K562 (cell line): ENCODE results near the gene ITPR3. TPM values are rescaled to one million over a fixed set of nuclear protein-coding genes. Genes with fewer than 3 reads are reported as not detected.

ENCODE experiments used
- ADNP ChIP-seq: fragments of 200-800 bp; sonication (Bioruptor generic); IDR thresholded peaks from 2 replicates; pipeline ENCODE4 v1.6.1; 2016; ENCODE audit warnings: missing genetic modification characterization, missing compliant biosample characterization
- AFF4 ChIP-seq: sonication (generic); formaldehyde crosslinking; IDR thresholded peaks from 2 replicates; pipeline ENCODE4 v1.8.0; 2023; ENCODE audit warnings: mild to moderate bottlenecking, missing genetic modification reagents
- CBFA2T3 ChIP-seq: fragments of 450-650 bp; IDR thresholded peaks from 2 replicates; pipeline ENCODE4 v1.6.1; 2017
- HES1 ChIP-seq: fragments of 450-650 bp; IDR thresholded peaks from 2 replicates; pipeline ENCODE4 v1.6.1; 2016; ENCODE audit warnings: low read depth, mild to moderate bottlenecking, moderate library complexity
- LARP7 ChIP-seq: fragments of 450-650 bp; IDR thresholded peaks from 2 replicates; pipeline ENCODE4 v1.6.1; 2016
- LCOR ChIP-seq: sonication (generic); formaldehyde crosslinking; IDR thresholded peaks from 2 replicates; pipeline ENCODE4 v1.8.0; 2022; ENCODE audit warnings: mild to moderate bottlenecking, missing genetic modification reagents
- MAFG ChIP-seq: fragments of 450-650 bp; conservative IDR thresholded peaks from 2 replicates; pipeline ENCODE4 v1.6.1; 2016; ENCODE audit warnings: missing genetic modification characterization, missing compliant biosample characterization
- POU5F1 ChIP-seq: fragments of 150-350 bp; IDR thresholded peaks from 2 replicates; pipeline ENCODE4 v1.6.1; 2014; ENCODE audit warnings: borderline replicate concordance, low read length, low read depth, mild to moderate bottlenecking; ENCODE audit not compliant: partially characterized antibody
- PURB ChIP-seq: sonication (generic); formaldehyde crosslinking; IDR thresholded peaks from 2 replicates; pipeline ENCODE4 v1.9.0; 2021; ENCODE audit warnings: low read depth, mild to moderate bottlenecking, missing genetic modification reagents
- RBM14 ChIP-seq: fragments of 200-400 bp; formaldehyde crosslinking; IDR thresholded peaks from 2 replicates; pipeline ENCODE4 v1.6.1; 2018; ENCODE audit warnings: low read depth, mild to moderate bottlenecking, low read length, moderate library complexity, borderline replicate concordance; ENCODE audit not compliant: insufficient read depth
- SNIP1 ChIP-seq: fragments of 450-650 bp; IDR thresholded peaks from 2 replicates; pipeline ENCODE4 v1.7.1; 2017; ENCODE audit warnings: low read depth, mild to moderate bottlenecking
- TBL1XR1 ChIP-seq, 2 experiments: IDR thresholded peaks; 2 replicates each; pipeline ENCODE4 v1.6.1; 2012; ENCODE audit warnings: improper control_type of control experiment in 2 of 2, low read length in 2 of 2, mild to moderate bottlenecking in 1 of 2
- TEAD1 ChIP-seq, 2 experiments: fragments of 450-650 bp in 1 of 2; sonication (generic) in 1 of 2; formaldehyde crosslinking; IDR thresholded peaks; 2 replicates each; pipeline versions ENCODE4 v1.4.0 to v1.8.0; 2020 to 2022; ENCODE audit warnings: mild to moderate bottlenecking in 2 of 2, missing genetic modification reagents in 1 of 2
- ZNF143 ChIP-seq: sonication (generic); formaldehyde crosslinking; IDR thresholded peaks from 2 replicates; pipeline ENCODE4 v1.9.0; 2022; ENCODE audit warnings: mild to moderate bottlenecking, missing genetic modification reagents
- ZNF764 ChIP-seq: fragments of 250-450 bp; sonication (Bioruptor Pico); IDR thresholded peaks from 2 replicates; pipeline ENCODE4 v1.4.0; 2020; ENCODE audit warnings: low read depth, mild to moderate bottlenecking, moderate library complexity
- polyA plus RNA-seq, 8 experiments: library from polyadenylated mRNA; depleted of rRNA in 4 of 8; stranded (reverse) in 5 of 8; unstranded in 3 of 8; fragments of >200 nt; fragmentation: Nextera tagmentation in 2 of 8; fragmentation: Illumina TruSeq in 1 of 8; extraction: Ambion mirVana in 2 of 8; extraction: Trizol in 1 of 8; gene quantifications; 2 replicates each; pipeline versions ENCODE4 v1.2.1 to v1.2.3, GENCODE V29; 2011 to 2014; ENCODE audit warnings: inconsistent platforms in 1 of 8, missing spikeins in 1 of 8
- total RNA-seq, 7 experiments: library from RNA; depleted of rRNA in 6 of 7; stranded (reverse); fragments of >200 nt in 6 of 7; fragmentation: Illumina TruSeq in 2 of 7; extraction: Trizol in 2 of 7; gene quantifications; 2 replicates each; pipeline versions ENCODE4 v1.2.1 to v1.2.3, GENCODE V29; 2011 to 2021; ENCODE audit warnings: low replicate concordance in 1 of 7
- TF ChIP-seq, protein P1 (sequence below): IDR thresholded peaks from 2 replicates; pipeline ENCODE4 v1.6.1; 2016; ENCODE audit warnings: missing genetic modification characterization, missing compliant biosample characterization
- TF ChIP-seq, protein P2 (sequence below): sonication (generic); formaldehyde crosslinking; IDR thresholded peaks from 2 replicates; pipeline ENCODE4 v1.4.0; 2020; ENCODE audit warnings: mild to moderate bottlenecking, missing genetic modification reagents
- TF ChIP-seq, protein P3 (sequence below): fragments of 250-450 bp; sonication (Bioruptor Pico); IDR thresholded peaks from 2 replicates; pipeline ENCODE4 v1.8.0; 2022; ENCODE audit warnings: inconsistent platforms, mild to moderate bottlenecking, moderate library complexity, borderline replicate concordance

ITPR3 gene
- total and polyA plus RNA-seq, 9 of the 15 experiments (the other 6 are each of a cell fraction or from before 2014, with no cell fraction given), result 0.39 to 35.7 (median 13.2) TPM

- no peak for TF ChIP-seq ADNP (tag)
- TF ChIP-seq ZNF764, result no peak
- TF ChIP-seq TEAD1 (CRISPR knock-in tag; IDR thresholded peaks at IDR 0.05), result 0 out of 4 replicates have a peak, but pooled peaks of 1 of the 2 experiments have one; percentile 47
- TF ChIP-seq POU5F1, result no peak
- TF ChIP-seq ZNF143, result peak; percentile 71
- TF ChIP-seq RBM14, result no peak
- TF ChIP-seq MAFG (tag), result no peak
- no peak for TF ChIP-seq LARP7
- TF ChIP-seq LCOR (CRISPR knock-in tag), result 0 out of 2 replicates have a peak, but pooled peaks have one; percentile 38
- TF ChIP-seq HES1, result no peak
- TF ChIP-seq SNIP1, result no peak
- 0 out of 2 replicates have a peak, but pooled peaks have one; percentile 43 for TF ChIP-seq AFF4 (CRISPR knock-in tag)
- no peak for TF ChIP-seq PURB
- TF ChIP-seq, protein P1, sequence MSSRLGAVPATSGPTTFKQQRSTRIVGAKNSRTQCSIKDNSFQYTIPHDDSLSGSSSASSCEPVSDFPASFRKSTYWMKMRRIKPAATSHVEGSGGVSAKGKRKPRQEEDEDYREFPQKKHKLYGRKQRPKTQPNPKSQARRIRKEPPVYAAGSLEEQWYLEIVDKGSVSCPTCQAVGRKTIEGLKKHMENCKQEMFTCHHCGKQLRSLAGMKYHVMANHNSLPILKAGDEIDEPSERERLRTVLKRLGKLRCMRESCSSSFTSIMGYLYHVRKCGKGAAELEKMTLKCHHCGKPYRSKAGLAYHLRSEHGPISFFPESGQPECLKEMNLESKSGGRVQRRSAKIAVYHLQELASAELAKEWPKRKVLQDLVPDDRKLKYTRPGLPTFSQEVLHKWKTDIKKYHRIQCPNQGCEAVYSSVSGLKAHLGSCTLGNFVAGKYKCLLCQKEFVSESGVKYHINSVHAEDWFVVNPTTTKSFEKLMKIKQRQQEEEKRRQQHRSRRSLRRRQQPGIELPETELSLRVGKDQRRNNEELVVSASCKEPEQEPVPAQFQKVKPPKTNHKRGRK, result no peak
- no peak for TF ChIP-seq CBFA2T3
- TF ChIP-seq, protein P2, sequence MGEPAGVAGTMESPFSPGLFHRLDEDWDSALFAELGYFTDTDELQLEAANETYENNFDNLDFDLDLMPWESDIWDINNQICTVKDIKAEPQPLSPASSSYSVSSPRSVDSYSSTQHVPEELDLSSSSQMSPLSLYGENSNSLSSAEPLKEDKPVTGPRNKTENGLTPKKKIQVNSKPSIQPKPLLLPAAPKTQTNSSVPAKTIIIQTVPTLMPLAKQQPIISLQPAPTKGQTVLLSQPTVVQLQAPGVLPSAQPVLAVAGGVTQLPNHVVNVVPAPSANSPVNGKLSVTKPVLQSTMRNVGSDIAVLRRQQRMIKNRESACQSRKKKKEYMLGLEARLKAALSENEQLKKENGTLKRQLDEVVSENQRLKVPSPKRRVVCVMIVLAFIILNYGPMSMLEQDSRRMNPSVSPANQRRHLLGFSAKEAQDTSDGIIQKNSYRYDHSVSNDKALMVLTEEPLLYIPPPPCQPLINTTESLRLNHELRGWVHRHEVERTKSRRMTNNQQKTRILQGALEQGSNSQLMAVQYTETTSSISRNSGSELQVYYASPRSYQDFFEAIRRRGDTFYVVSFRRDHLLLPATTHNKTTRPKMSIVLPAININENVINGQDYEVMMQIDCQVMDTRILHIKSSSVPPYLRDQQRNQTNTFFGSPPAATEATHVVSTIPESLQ (CRISPR knock-in tag), result no peak
- no peak for TF ChIP-seq TBL1XR1 (IDR thresholded peaks at IDR 0.05; ENCODE audit: low read length in 2 of 2)
- TF ChIP-seq, protein P3, sequence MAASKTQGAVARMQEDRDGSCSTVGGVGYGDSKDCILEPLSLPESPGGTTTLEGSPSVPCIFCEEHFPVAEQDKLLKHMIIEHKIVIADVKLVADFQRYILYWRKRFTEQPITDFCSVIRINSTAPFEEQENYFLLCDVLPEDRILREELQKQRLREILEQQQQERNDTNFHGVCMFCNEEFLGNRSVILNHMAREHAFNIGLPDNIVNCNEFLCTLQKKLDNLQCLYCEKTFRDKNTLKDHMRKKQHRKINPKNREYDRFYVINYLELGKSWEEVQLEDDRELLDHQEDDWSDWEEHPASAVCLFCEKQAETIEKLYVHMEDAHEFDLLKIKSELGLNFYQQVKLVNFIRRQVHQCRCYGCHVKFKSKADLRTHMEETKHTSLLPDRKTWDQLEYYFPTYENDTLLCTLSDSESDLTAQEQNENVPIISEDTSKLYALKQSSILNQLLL (CRISPR knock-in tag), result no peak
Measured at GRCh38 chr6:33585403-33586107, 35.6 kb upstream of the ITPR3 start (continued).
